ENCODE measurements around the gene ATP6V0E2.

The ATP6V0E2 gene

GRCh38 chr7:149838992-149839408 lies 34.8 kb upstream of the ATP6V0E2 start:
- DNase-seq (ENCODE audit: low read depth in 2 of 2), result no peak

DNA sequence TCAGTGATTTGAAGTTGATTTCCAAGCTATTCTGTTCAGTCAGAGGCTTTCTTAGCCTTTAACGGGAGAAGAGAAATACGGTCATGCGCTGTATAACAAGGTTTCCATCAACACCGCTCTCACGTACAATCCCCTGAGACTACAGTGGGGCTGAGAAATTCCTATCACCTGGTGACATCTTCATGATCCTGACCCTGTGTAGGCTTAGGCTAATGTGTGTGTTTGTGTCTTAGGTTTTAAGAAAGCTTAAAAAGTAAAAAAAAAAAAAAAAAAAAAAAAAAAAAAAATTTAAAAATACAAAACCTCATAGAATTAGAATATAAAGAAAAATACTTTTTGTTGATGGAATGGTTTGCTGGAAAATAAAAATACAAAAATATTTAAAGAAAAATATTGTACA lies 33.8 kb upstream of the ATP6V0E2 start:
- DNase-seq (ENCODE audit: low read depth in 2 of 2), result no peak

- no peak for DNase-seq (ENCODE audit: low read depth in 2 of 2)
These were observed 30.2 kb upstream of the ATP6V0E2 start for GRCh38 chr7:149843566-149843965.

GRCh38 chr7:149844445-149844844 lies 29.3 kb upstream of the ATP6V0E2 start:
- no peak for DNase-seq (ENCODE audit: low read depth in 2 of 2)

DNA sequence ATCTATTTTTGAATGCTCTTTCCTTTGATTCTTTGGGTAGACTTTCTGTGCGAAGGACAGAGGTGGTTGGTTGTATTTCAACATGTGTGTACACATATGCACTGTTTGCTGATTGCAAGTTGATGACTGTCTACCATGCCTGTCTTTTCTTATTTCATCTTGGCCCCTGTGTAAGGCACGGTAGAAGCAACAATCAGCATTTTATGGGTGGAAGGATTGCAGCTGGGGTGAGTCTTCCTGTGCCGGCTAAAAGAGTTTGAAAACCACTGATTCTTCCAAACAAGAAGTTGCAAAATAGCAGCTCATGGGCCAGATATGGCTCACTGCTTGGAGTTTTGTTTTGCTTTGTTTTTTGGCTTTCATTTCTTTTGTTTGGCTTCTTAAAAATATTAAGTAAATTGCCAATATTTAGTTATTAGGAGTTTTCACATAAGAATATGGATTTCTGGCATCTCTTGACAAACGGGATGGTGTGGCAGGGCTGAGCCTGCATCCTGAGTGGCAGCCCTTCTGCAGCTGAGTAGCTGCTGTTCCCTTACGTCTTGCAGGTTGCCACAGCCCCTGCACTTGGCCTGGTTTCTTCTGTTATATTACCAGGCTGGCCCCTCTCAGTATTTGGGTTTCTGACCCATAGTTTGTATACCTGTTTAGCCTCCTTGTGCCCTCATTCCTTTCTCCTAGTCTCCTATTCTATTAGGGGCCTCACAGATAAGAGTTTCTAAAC lies 28.4 kb upstream of the ATP6V0E2 start:
- no peak for DNase-seq (ENCODE audit: low read depth in 2 of 2)

- DNase-seq (ENCODE audit: low read depth in 2 of 2), result no peak
These were observed 27.7 kb upstream of the ATP6V0E2 start for GRCh38 chr7:149846021-149846420.

DNA sequence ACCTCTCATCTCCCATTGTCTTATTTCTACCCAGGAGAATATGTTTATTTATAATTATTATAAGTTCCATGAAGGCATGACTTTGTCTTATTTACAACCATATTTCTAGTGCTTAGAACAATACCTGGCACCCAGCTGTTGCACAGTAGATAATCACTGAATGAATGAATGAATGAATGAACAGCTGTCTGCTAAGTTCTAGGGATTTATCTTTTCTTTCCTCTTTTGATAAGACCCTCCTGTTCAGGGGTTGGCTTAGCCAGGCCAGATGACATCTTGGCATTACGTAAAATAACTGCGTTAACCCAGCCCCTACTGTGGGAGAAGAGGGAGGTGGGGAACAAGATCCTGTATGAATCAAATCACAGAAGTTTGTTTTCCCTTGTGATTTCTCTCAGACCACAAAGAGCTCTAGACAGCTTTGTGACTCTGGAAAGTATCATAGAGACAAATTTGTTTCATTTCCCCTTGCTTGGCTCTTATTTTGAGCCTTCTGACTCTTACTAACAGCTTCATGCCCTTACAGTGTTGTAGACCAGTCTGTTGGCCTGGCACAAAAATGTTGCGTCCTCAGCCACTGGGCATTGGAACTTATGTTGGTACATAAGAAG lies 27.2 kb upstream of the ATP6V0E2 start:
- DNase-seq (ENCODE audit: low read depth in 2 of 2), result no peak

GRCh38 chr7:149849174-149849573 lies 24.6 kb upstream of the ATP6V0E2 start:
- no peak for DNase-seq (ENCODE audit: low read depth in 2 of 2)

GRCh38 chr7:149850007-149850594 lies 23.7 kb upstream of the ATP6V0E2 start:
- no peak for DNase-seq (ENCODE audit: low read depth in 2 of 2)

DNA sequence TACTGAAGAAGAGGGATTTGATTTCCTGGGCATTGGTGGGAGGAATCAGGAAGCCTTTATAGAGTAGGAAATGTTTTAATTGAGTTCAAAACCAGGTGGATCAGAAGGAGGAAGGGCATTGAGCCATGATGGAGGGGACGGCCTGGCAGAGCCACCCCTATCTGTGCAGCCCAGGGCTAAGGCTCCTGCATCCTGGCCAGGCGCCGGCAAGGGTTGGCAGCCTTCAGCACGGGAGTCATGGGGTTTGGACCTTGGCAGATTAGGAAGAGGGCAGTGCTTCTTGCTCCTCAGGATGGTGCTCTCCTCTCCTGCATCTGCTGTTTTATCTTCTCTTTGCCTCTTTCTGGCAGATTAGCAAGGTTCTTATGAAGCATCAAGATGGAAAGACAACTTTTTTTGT lies 23.1 kb upstream of the ATP6V0E2 start:
- no peak for DNase-seq (ENCODE audit: low read depth in 2 of 2)

DNA sequence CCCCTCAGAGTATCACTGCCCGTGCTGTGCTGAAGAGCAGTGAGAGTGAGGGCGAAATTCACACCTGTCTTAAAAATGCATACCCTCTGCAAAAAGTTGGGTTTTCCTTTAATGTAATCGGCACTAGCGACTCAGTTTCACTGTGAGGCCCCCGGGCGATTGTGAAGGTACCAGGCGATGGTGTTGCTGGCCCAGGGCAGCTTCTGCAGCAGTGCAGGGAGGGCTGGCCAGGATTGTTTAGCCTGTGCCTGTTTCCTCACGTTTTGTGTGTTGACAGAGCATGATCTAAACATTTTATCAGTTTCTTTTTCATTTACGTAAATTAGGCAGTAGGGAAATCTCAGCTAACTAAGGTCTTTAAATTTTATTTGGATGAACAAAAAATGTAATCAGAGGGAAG lies 22.3 kb upstream of the ATP6V0E2 start:
- DNase-seq (ENCODE audit: low read depth in 2 of 2), result no peak

GRCh38 chr7:149853157-149853556 lies 20.6 kb upstream of the ATP6V0E2 start:
- no peak for DNase-seq (ENCODE audit: low read depth in 2 of 2)

DNA sequence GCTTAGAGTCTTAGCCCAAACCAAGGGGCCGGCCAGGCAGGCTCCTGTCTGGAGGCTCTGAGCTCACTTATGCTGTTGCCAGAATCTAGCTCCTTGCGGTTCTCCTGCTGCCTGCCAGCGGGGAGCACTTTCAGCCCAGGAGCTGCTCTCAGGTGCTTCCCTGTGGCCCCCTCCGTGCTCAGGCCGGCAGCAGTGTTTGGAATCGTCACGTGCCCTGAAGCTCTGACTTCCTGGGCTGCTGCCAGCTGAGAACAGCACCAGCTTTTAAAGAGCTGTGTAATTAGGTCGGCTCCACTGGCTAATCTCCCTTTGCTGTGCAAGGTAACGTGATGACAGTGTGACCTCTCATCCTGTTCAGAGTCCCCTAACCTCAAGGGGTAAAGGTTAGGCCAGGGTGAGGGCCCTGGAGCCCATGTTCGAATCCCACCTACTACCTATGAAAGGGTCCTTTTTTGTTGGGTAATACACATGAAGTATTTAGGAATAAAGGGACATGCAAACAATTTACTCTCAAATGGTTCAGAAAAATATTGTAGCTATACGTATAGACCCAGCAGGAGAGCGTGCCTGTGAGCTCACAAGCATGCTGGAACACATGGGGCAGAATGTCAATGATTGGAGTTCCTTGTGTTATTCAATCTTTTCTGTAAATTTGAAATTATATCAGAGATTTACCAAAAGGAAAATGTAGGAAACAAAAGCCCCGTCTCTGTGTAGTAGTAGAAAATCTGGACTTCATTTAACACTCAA lies 19.0 kb upstream of the ATP6V0E2 start:
- no peak for DNase-seq (ENCODE audit: low read depth in 2 of 2)

GRCh38 chr7:149855361-149856305 lies 18.1 kb upstream of the ATP6V0E2 start:
- DNase-seq (ENCODE audit: low read depth in 2 of 2), result no peak

DNA sequence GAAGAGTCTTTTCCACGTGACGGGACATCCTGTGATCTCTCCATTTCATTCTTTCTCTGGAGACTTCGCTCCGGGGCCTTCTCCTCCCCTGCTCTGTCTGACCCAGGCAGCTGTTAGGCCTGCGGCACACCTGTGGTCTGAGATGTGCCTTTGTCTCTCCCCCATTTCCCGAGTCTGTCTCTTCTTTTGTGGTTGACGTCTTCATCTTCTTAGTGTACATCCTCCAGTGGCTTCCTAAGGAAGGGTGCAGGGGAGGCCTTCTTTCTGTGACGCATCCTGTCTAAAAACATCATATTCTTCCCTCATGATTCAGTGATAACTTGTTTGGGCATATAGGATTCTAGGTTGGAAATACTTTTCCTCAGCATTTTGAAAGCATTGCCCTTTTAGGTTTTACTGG lies 17.2 kb upstream of the ATP6V0E2 start:
- no peak for DNase-seq (ENCODE audit: low read depth in 2 of 2)

DNA sequence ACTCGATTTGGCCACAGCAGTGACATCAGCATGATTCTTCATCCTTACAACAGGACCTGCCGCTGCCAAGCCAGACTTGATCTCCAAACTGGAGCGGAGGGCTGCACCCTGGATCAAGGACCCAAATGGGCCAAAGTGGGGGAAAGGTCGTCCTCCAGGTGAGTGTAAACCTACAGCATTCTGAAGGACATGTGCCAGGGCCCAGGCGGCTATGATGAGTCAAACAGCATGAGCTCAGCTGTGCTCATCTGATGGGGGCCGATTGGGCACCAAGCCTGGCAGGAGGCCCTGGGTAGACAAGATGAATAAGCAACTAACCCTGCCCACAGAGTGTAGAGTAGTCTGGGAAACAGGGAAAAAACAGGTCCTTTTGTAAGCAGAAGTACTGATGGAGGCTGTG lies 14.4 kb upstream of the ATP6V0E2 start:
- no peak for DNase-seq (ENCODE audit: low read depth in 2 of 2)

GRCh38 chr7:149859876-149860275 lies 13.9 kb upstream of the ATP6V0E2 start:
- no peak for DNase-seq (ENCODE audit: low read depth in 2 of 2)

- DNase-seq (ENCODE audit: low read depth in 2 of 2), result no peak
These were observed 12.7 kb upstream of the ATP6V0E2 start for GRCh38 chr7:149860821-149861727.

DNA sequence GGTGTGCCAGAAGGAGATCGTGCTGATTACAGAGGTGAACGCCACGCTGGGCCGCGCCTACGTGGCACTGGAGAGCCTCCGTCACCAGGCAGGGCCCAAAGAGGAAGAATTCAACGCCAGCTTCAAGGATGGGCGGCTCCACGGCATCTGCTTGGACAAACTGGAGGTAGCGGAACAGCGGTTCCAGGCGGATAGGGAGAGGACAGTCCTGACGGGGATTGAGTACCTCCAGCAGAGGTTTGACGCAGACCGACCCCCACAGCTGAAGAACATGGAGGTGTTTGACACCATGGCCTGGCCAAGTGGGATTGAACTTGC lies 12.1 kb upstream of the ATP6V0E2 start:
- DNase-seq (ENCODE audit: low read depth in 2 of 2), result no peak

DNA sequence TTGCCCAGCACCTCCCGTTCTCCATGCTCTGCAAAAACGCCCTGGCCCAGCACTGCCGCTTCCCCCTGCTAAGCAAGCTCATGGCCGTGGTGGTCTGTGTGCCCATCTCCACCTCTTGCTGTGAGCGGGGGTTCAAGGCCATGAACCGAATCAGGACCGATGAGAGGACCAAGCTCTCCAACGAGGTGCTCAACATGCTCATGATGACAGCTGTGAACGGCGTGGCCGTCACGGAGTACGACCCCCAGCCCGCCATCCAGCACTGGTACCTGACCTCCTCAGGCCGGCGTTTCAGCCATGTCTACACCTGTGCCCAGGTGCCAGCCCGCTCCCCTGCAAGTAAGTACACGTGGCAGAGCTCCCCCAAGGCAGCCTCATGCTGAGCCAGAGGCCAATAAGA lies 11.6 kb upstream of the ATP6V0E2 start:
- DNase-seq (ENCODE audit: low read depth in 2 of 2), result no peak

DNA sequence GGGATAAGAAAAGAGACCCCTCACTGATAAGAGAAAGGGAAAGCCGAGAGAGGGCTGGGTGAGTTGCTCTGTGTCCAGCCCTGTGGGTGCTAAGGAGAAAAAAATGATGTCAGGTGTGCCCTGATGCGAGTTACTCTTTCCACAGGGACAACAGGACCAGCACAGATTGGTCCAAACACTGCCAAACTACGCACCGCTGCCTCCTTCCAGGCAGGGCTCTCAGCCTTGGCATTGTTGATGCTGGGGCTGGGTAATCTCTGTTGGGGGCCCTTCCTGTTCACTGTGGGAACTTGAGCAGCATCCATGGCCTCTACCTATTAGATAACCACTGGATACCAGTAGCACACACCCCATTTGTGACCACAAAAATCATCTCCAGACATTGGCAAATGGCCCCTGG lies 10.3 kb upstream of the ATP6V0E2 start:
- no peak for DNase-seq (ENCODE audit: low read depth in 2 of 2)
